IPS DF 6.9 (cell line): ENCODE measurements around the gene CARD11.
A peak's percentile ranks its signal among the peaks of the same experiment; 100 is the strongest.

Experiments
- DNase-seq: peaks from one replicate; pipeline ENCODE4 v3.0.0-alpha.2; 2013; ENCODE audit warnings: low read depth, low spot score
- H3K27ac ChIP-seq: one replicate; pipeline ENCODE4 v1.5.1; 2013; ENCODE audit warnings: low read length, control low read depth
- H3K27me3 ChIP-seq: 2 replicates; pipeline ENCODE4 v1.6.1; 2013; ENCODE audit warnings: mild to moderate bottlenecking, low read length; ENCODE audit not compliant: control insufficient read depth, insufficient read depth
- H3K36me3 ChIP-seq: 2 replicates; pipeline ENCODE4 v1.6.1; 2013; ENCODE audit warnings: low read length; ENCODE audit not compliant: control insufficient read depth, insufficient read depth
- H3K4me1 ChIP-seq: 2 replicates; pipeline ENCODE4 v1.6.1; 2013; ENCODE audit warnings: low read length; ENCODE audit not compliant: control insufficient read depth, insufficient read depth
- H3K4me3 ChIP-seq: 2 replicates; pipeline ENCODE4 v1.5.1; 2013; ENCODE audit warnings: mild to moderate bottlenecking, low read length
- H3K9me3 ChIP-seq: 2 replicates; pipeline ENCODE4 v1.6.1; 2013; ENCODE audit warnings: low read length, inconsistent platforms; ENCODE audit not compliant: control insufficient read depth, insufficient read depth
- WGBS: extraction: QIAGEN DNeasy Blood & Tissue Kit; methylation state at CpG from one replicate; pipeline ENCODE4 v1.1.7; 2013; ENCODE audit warnings: mixed read lengths, missing lambda C conversion rate; ENCODE audit not compliant: insufficient read length, insufficient coverage; 5-methylcytosine and 5-hydroxymethylcytosine counted together

Gene CARD11

GRCh38 chr7:2893411-2893861, 150.2 kb downstream of the CARD11 start:
- no peak overlapping the region for H3K4me3 ChIP-seq
- WGBS, result no CpG with 5 or more reads among the region's 9 CpGs
- H3K27me3 ChIP-seq, result no peaks in the 10 kb centered on the region
- H3K27ac ChIP-seq, result no peak overlapping the region
- peaks cover 1% of the 10 kb centered on the region; the same call in 1 of the 2 replicates for H3K4me1 ChIP-seq
- no peak for DNase-seq
- no peaks in the 10 kb centered on the region for H3K36me3 ChIP-seq
- no peaks in the 10 kb centered on the region for H3K9me3 ChIP-seq

GRCh38 chr7:2892549-2892948, 151.1 kb downstream of the CARD11 start:
- Histone ChIP-seq H3K4me3 (no peak overlapping the region), H3K4me1 (peaks cover 1% of the 10 kb centered on the region; the same call in 1 of the 2 replicates), H3K36me3 (no peaks in the 10 kb centered on the region), H3K27ac (no peak overlapping the region), H3K27me3 (no peaks in the 10 kb centered on the region), H3K9me3 (no peaks in the 10 kb centered on the region)
- no CpG with 5 or more reads among the region's 8 CpGs for WGBS
- DNase-seq, result no peak

GRCh38 chr7:2887816-2888215, 155.9 kb downstream of the CARD11 start:
- no peak overlapping the region for H3K27ac ChIP-seq
- H3K4me3 ChIP-seq, result no peak overlapping the region
- no peaks in the 10 kb centered on the region for H3K36me3 ChIP-seq
- DNase-seq, result no peak
- H3K27me3 ChIP-seq, result no peaks in the 10 kb centered on the region
- H3K4me1 ChIP-seq, result peaks cover 2% of the 10 kb centered on the region; the same call in 1 of the 2 replicates
- H3K9me3 ChIP-seq, result no peaks in the 10 kb centered on the region
- no CpG with 5 or more reads among the region's 7 CpGs for WGBS

- Histone ChIP-seq H3K27me3 (no peaks in the 10 kb centered on the region), H3K4me3 (no peak overlapping the region), H3K4me1 (peaks cover 2% of the 10 kb centered on the region; the same call in 1 of the 2 replicates), H3K9me3 (no peaks in the 10 kb centered on the region), H3K36me3 (no peaks in the 10 kb centered on the region), H3K27ac (no peak overlapping the region)
- no CpG with 5 or more reads among the region's 12 CpGs for WGBS
- peak; percentile 72 for DNase-seq
Measured at GRCh38 chr7:2886900-2887299, 156.8 kb downstream of the CARD11 start.

GRCh38 chr7:2886391-2886790, 157.3 kb downstream of the CARD11 start:
- no CpG with 5 or more reads among the region's 5 CpGs for WGBS
- peaks cover 2% of the 10 kb centered on the region; the same call in 1 of the 2 replicates for H3K4me1 ChIP-seq
- H3K4me3 ChIP-seq, result no peak overlapping the region
- H3K9me3 ChIP-seq, result no peaks in the 10 kb centered on the region
- H3K27ac ChIP-seq, result no peak overlapping the region
- DNase-seq, result no peak
- no peaks in the 10 kb centered on the region for H3K36me3 ChIP-seq
- no peaks in the 10 kb centered on the region for H3K27me3 ChIP-seq

GRCh38 chr7:2884161-2884560, 159.5 kb downstream of the CARD11 start:
- no peaks in the 10 kb centered on the region for H3K27me3 ChIP-seq
- no peak for DNase-seq
- H3K36me3 ChIP-seq, result no peaks in the 10 kb centered on the region
- no peak overlapping the region for H3K27ac ChIP-seq
- H3K9me3 ChIP-seq, result no peaks in the 10 kb centered on the region
- WGBS, result no CpG with 5 or more reads among the region's 9 CpGs
- H3K4me1 ChIP-seq, result peaks cover 5% of the 10 kb centered on the region
- no peak overlapping the region for H3K4me3 ChIP-seq

GRCh38 chr7:2883101-2883500, 160.6 kb downstream of the CARD11 start:
- WGBS, result no CpG with 5 or more reads among the region's 17 CpGs
- Histone ChIP-seq H3K4me1 (peaks cover 5% of the 10 kb centered on the region), H3K9me3 (no peaks in the 10 kb centered on the region), H3K27me3 (no peaks in the 10 kb centered on the region), H3K36me3 (no peaks in the 10 kb centered on the region), H3K4me3 (no peak overlapping the region), H3K27ac (no peak overlapping the region)
- DNase-seq, result no peak

GRCh38 chr7:2882111-2882510, 161.6 kb downstream of the CARD11 start:
- H3K27me3 ChIP-seq, result no peaks in the 10 kb centered on the region
- no peak overlapping the region for H3K27ac ChIP-seq
- WGBS, result no CpG with 5 or more reads among the region's 10 CpGs
- H3K4me1 ChIP-seq, result peaks cover 5% of the 10 kb centered on the region
- H3K9me3 ChIP-seq, result no peaks in the 10 kb centered on the region
- H3K4me3 ChIP-seq, result no peak overlapping the region
- DNase-seq, result no peak
- no peaks in the 10 kb centered on the region for H3K36me3 ChIP-seq

- WGBS, result no CpG with 5 or more reads among the region's 18 CpGs
- Histone ChIP-seq H3K27me3 (no peaks in the 10 kb centered on the region), H3K4me3 (no peak overlapping the region), H3K27ac (no peak overlapping the region), H3K9me3 (no peaks in the 10 kb centered on the region), H3K36me3 (no peaks in the 10 kb centered on the region), H3K4me1 (peaks cover 3% of the 10 kb centered on the region; the same call in 1 of the 2 replicates)
- no peak for DNase-seq
Measured at GRCh38 chr7:2880874-2881533, 162.7 kb downstream of the CARD11 start.

GRCh38 chr7:2880051-2880450, 163.6 kb downstream of the CARD11 start:
- H3K27me3 ChIP-seq, result no peaks in the 10 kb centered on the region
- no peak for DNase-seq
- no CpG with 5 or more reads among the region's 8 CpGs for WGBS
- no peaks in the 10 kb centered on the region for H3K36me3 ChIP-seq
- peaks cover 3% of the 10 kb centered on the region; the same call in 1 of the 2 replicates for H3K4me1 ChIP-seq
- H3K27ac ChIP-seq, result no peak overlapping the region
- H3K9me3 ChIP-seq, result no peaks in the 10 kb centered on the region
- no peak overlapping the region for H3K4me3 ChIP-seq

- no CpG with 5 or more reads among the region's 8 CpGs for WGBS
Measured at GRCh38 chr7:2879354-2879753, 164.3 kb downstream of the CARD11 start.

More at GRCh38 chr7:2879354-2879753, 164.3 kb downstream of the CARD11 start:
- Histone ChIP-seq H3K27me3 (no peaks in the 10 kb centered on the region), H3K4me1 (peaks cover 3% of the 10 kb centered on the region; the same call in 1 of the 2 replicates), H3K4me3 (no peak overlapping the region), H3K36me3 (no peaks in the 10 kb centered on the region), H3K9me3 (no peaks in the 10 kb centered on the region), H3K27ac (no peak overlapping the region)
- no peak for DNase-seq
